MG63 (cell line): ENCODE results near the gene WSCD1. TPM values are rescaled to one million over a fixed set of nuclear protein-coding genes. Genes with fewer than 3 reads are reported as not detected.

Experiments used
- DNase-seq: peaks from one replicate; pipeline ENCODE4 v3.0.0-alpha.2; 2020
- H3K27me3 ChIP-seq: fragments of 250-450 bp; sonication (Bioruptor Pico); 2 replicates; pipeline ENCODE4 v1.5.1; 2020; ENCODE audit warnings: mild to moderate bottlenecking, moderate library complexity
- H3K36me3 ChIP-seq: fragments of 250-450 bp; sonication (Bioruptor Pico); 2 replicates; pipeline ENCODE4 v1.5.1; 2020; ENCODE audit warnings: mild to moderate bottlenecking, moderate library complexity
- H3K4me3 ChIP-seq: fragments of 250-450 bp; sonication (Bioruptor Pico); 2 replicates; pipeline ENCODE4 v1.5.1; 2020; ENCODE audit warnings: mild to moderate bottlenecking, moderate library complexity
- H3K9me3 ChIP-seq: fragments of 250-450 bp; sonication (Bioruptor Pico); 2 replicates; pipeline ENCODE4 v1.5.1; 2020; ENCODE audit warnings: mild to moderate bottlenecking, moderate library complexity
- total RNA-seq: library from RNA; depleted of rRNA; stranded (reverse); fragments of >200 nt; shearing (Covaris generic); gene quantifications from 2 replicates; pipeline ENCODE4 v1.2.3, GENCODE V29; 2014; ENCODE audit warnings: low replicate concordance

Gene WSCD1
- total RNA-seq, 1 experiment from 2014 or later, result 1.1 TPM

- Histone ChIP-seq H3K36me3 (no peaks in the 10 kb centered on the region), H3K9me3 (no peaks in the 10 kb centered on the region), H3K4me3 (no peak overlapping the region), H3K27me3 (no peaks in the 10 kb centered on the region)
- DNase-seq, result no peak
Observed at GRCh38 chr17:6095501-6095900, 25.3 kb downstream of the WSCD1 start.

- H3K27me3 ChIP-seq, result no peaks in the 10 kb centered on the region
- H3K4me3 ChIP-seq, result no peak overlapping the region
- no peaks in the 10 kb centered on the region for H3K36me3 ChIP-seq
- DNase-seq, result no peak
- no peaks in the 10 kb centered on the region for H3K9me3 ChIP-seq
Observed at GRCh38 chr17:6096201-6097004, 26.2 kb downstream of the WSCD1 start.

- Histone ChIP-seq H3K9me3 (no peaks in the 10 kb centered on the region), H3K36me3 (no peaks in the 10 kb centered on the region), H3K27me3 (no peaks in the 10 kb centered on the region), H3K4me3 (no peak overlapping the region)
- no peak for DNase-seq
Observed at GRCh38 chr17:6097005-6097279, 26.8 kb downstream of the WSCD1 start.

- DNase-seq, result no peak
- H3K4me3 ChIP-seq, result no peak overlapping the region
- no peaks in the 10 kb centered on the region for H3K27me3 ChIP-seq
- no peaks in the 10 kb centered on the region for H3K36me3 ChIP-seq
- H3K9me3 ChIP-seq, result no peaks in the 10 kb centered on the region
Observed at GRCh38 chr17:6098050-6098822, 28.1 kb downstream of the WSCD1 start.

DNA sequence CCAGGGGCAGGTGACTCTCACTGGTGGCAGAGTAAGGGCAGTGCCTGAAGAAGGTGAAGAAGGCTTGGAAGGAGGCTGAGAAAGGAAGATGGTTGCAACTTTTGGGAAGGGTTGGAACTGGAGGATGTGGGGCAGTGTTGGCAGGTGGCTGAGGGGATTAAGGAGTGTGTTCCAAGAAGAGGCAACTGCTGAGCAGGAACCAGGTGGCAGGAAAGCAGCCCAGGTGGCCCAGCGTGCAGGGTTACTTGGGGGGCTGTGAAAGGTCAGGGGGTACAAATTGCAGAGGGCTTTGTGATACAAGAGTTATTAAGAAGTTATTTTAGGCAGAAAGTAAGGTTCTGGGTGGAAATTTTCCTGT lies 28.6 kb downstream of the WSCD1 start:
- no peaks in the 10 kb centered on the region for H3K36me3 ChIP-seq
- H3K9me3 ChIP-seq, result no peaks in the 10 kb centered on the region
- H3K4me3 ChIP-seq, result no peak overlapping the region
- no peak for DNase-seq
- no peaks in the 10 kb centered on the region for H3K27me3 ChIP-seq

GRCh38 chr17:6099492-6099891 lies 29.3 kb downstream of the WSCD1 start:
- Histone ChIP-seq H3K27me3 (no peaks in the 10 kb centered on the region), H3K36me3 (no peaks in the 10 kb centered on the region), H3K9me3 (no peaks in the 10 kb centered on the region), H3K4me3 (no peak overlapping the region)
- DNase-seq, result no peak

DNA sequence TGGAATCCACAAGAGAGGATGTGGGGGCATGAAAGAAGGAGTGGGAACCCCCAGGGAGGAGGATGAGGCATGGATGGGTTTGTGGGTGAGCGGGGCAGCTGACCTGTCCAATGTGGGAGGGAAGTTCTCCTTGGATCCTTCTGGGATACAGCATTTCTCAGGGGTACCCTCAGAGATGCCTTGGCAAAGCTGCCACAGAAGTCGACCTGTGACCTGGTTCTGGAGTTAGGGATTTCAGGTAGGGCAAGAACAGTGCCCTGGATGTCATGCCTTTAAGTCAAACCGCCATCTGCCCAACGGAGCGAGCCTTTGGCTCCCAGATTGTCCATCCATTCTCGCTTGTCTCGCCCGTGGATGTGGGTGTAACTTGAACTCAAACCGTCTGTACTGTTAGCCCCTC lies 30.0 kb downstream of the WSCD1 start:
- Histone ChIP-seq H3K27me3 (no peaks in the 10 kb centered on the region), H3K4me3 (no peak overlapping the region), H3K9me3 (no peaks in the 10 kb centered on the region), H3K36me3 (no peaks in the 10 kb centered on the region)
- DNase-seq, result no peak

DNA sequence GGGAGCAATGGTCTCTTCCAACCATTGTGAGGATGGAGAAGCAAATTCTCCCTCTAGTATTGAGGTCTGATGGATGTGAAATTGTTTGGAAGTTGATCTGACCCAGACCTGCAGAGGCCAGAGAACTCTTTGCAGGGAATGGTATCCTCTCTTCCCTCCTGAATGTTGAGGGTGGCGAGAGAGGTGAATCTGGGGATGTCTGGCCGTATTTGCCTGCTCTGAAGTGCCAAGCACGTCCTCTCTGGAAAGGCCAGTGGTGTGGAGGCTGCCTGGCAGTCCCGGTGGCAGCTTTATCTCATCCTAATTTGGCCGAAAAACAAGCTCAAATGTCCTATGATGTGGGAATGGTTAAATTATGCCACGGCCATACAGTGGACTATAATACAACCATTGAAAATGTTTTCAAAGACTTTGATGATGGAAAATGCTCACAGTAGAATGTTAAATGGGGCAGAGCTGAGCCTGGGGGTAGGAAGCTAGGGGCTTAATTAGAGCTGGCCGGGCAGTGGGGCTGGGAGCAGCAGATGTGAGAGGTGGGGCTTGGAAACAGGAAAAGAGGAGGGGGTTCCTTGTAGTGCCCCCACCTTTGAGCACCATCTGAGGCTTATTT lies 30.8 kb downstream of the WSCD1 start:
- no peaks in the 10 kb centered on the region for H3K36me3 ChIP-seq
- no peak for DNase-seq
- no peaks in the 10 kb centered on the region for H3K27me3 ChIP-seq
- no peaks in the 10 kb centered on the region for H3K9me3 ChIP-seq
- no peak overlapping the region for H3K4me3 ChIP-seq

DNA sequence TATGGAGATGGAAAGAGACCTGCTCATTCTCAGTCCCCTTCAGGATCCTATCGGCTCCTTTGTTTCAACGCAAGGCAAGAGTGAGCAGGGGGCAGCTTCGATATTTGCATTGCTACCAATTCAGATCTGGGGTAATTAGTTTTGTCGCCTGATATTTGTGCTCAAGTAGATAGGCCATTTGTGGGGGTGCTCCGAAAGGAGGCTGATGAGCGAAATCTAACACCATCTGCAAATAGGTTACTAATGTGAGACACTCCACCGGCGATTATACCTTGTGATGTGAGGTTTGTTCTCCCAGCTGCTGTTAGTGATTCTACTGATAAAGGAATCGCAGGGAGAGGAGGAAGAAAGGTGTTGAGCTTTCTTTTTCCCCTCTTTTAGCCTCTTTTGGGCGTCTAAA lies 31.5 kb downstream of the WSCD1 start:
- no peaks in the 10 kb centered on the region for H3K36me3 ChIP-seq

DNA sequence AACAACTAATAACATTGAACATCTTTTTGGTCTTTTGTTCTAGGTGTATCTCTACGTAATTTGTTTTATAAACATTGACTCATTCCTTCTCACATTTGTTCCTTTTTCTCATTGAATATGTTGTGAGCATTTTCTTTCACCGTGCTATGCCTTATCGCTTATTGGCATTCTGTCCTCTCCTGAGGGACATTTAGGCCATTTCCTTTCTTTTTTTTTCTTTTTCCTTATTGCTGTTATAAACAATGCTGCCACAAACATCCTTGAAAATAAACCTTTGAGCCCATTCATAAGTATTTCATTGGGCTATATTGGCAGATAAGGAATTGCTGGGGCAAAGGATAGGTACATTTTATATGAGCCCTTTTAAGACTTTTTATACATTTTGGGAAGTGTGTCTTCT lies 32.4 kb downstream of the WSCD1 start:
- Histone ChIP-seq H3K4me3 (no peak overlapping the region), H3K36me3 (no peaks in the 10 kb centered on the region), H3K27me3 (no peaks in the 10 kb centered on the region), H3K9me3 (no peaks in the 10 kb centered on the region)
- no peak for DNase-seq

More for the DNA sequence above, 31.5 kb downstream of the WSCD1 start:
- Histone ChIP-seq H3K9me3 (no peaks in the 10 kb centered on the region), H3K27me3 (no peaks in the 10 kb centered on the region), H3K4me3 (no peak overlapping the region)
- DNase-seq, result no peak

GRCh38 chr17:6104956-6105648 lies 34.9 kb downstream of the WSCD1 start:
- DNase-seq, result peak; percentile 6
- Histone ChIP-seq H3K4me3 (no peak overlapping the region), H3K27me3 (no peaks in the 10 kb centered on the region), H3K9me3 (no peaks in the 10 kb centered on the region), H3K36me3 (no peaks in the 10 kb centered on the region)

DNA sequence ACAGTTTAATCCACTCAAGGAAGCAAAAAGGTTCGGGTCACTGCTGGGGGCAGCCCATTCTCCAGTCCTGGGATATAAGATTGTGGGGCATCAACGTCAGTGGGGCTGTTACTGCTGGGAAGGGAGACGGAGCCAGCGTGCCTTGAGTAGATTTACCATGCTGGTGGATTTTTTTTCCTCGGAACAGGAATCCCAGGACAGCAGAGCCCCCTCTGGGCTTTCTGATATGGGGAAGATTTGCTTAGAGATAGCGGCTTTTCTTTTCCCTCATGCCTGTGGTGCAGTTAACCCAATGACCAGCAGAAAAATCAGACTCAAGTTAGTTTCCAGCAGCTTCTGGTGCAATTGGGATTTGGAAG lies 35.4 kb downstream of the WSCD1 start:
- Histone ChIP-seq H3K4me3 (no peak overlapping the region), H3K9me3 (no peaks in the 10 kb centered on the region), H3K27me3 (no peaks in the 10 kb centered on the region), H3K36me3 (no peaks in the 10 kb centered on the region)
- no peak for DNase-seq

GRCh38 chr17:6106212-6106611 lies 36.0 kb downstream of the WSCD1 start:
- no peak overlapping the region for H3K4me3 ChIP-seq
- H3K27me3 ChIP-seq, result no peaks in the 10 kb centered on the region
- H3K36me3 ChIP-seq, result no peaks in the 10 kb centered on the region
- no peak for DNase-seq
- H3K9me3 ChIP-seq, result no peaks in the 10 kb centered on the region

DNA sequence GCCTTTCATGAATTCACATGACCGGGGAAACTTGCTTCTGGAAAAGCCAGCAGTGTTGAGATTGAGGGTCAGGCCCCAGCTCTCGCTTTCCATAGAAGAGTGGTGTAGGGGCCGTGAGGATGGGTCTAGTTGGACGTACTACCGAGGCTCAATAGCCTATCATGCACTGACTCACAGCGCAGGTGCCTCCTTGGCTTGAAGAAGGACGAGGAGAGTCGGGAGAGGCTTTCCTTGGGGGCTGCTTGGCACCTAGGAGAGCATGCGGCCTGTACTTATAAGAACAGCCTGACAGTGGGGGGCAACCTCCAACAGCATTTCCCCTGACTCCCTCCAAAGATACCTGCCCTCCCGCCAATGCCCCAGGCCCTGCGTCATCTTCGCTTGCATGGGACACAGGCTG lies 37.6 kb downstream of the WSCD1 start:
- no peak overlapping the region for H3K4me3 ChIP-seq
- DNase-seq, result no peak
- H3K27me3 ChIP-seq, result no peaks in the 10 kb centered on the region
- H3K9me3 ChIP-seq, result no peaks in the 10 kb centered on the region
- H3K36me3 ChIP-seq, result no peaks in the 10 kb centered on the region

GRCh38 chr17:6108382-6108781 lies 38.2 kb downstream of the WSCD1 start:
- DNase-seq, result no peak
- Histone ChIP-seq H3K27me3 (no peaks in the 10 kb centered on the region), H3K9me3 (no peaks in the 10 kb centered on the region), H3K4me3 (no peak overlapping the region), H3K36me3 (no peaks in the 10 kb centered on the region)

- Histone ChIP-seq H3K36me3 (no peaks in the 10 kb centered on the region), H3K9me3 (no peaks in the 10 kb centered on the region), H3K27me3 (no peaks in the 10 kb centered on the region), H3K4me3 (no peak overlapping the region)
- no peak for DNase-seq
Observed at GRCh38 chr17:6108987-6109386, 38.8 kb downstream of the WSCD1 start.

- Histone ChIP-seq H3K36me3 (no peaks in the 10 kb centered on the region), H3K9me3 (no peaks in the 10 kb centered on the region), H3K27me3 (no peaks in the 10 kb centered on the region), H3K4me3 (no peak overlapping the region)
- DNase-seq, result no peak
Observed at GRCh38 chr17:6109536-6109935, 39.4 kb downstream of the WSCD1 start.
